Effector memory CD4-positive, alpha-beta T cell (primary cell): ENCODE results near the gene POLD1.
"Not testable (repeated sequence)": the region's sequence is repeated elsewhere in the genome, so short reads cannot be mapped to it uniquely, and the experiment has no call there.

ENCODE experiments used
- DNase-seq, 3 donors: peaks; one replicate each; pipeline ENCODE4 v3.0.0-alpha.2; 2020
- H3K27ac ChIP-seq: 2 replicates; pipeline ENCODE4 v1.7.0; 2013; ENCODE audit warnings: mild to moderate bottlenecking, low read length, moderate library complexity; ENCODE audit not compliant: insufficient read depth, poor library complexity, severe bottlenecking
- H3K27me3 ChIP-seq: replicated peaks from 2 replicates; pipeline ENCODE4 v1.7.0; 2013; ENCODE audit warnings: mild to moderate bottlenecking, low read length; ENCODE audit not compliant: insufficient read depth, control insufficient read depth, poor library complexity, severe bottlenecking
- H3K36me3 ChIP-seq: 2 replicates; pipeline ENCODE4 v1.7.0; 2013; ENCODE audit warnings: mild to moderate bottlenecking, low read length, moderate library complexity; ENCODE audit not compliant: control insufficient read depth, insufficient read depth
- H3K4me1 ChIP-seq: 2 replicates; pipeline ENCODE4 v1.7.0; 2013; ENCODE audit warnings: low read length, mild to moderate bottlenecking; ENCODE audit not compliant: control insufficient read depth, insufficient read depth, poor library complexity, severe bottlenecking
- H3K4me3 ChIP-seq: 2 replicates; pipeline ENCODE4 v1.7.0; 2013; ENCODE audit warnings: low read length, low read depth, mild to moderate bottlenecking; ENCODE audit not compliant: insufficient read depth, poor library complexity, severe bottlenecking
- H3K9me3 ChIP-seq: 2 replicates; pipeline ENCODE4 v1.7.0; 2013; ENCODE audit warnings: mild to moderate bottlenecking, low read length, moderate library complexity; ENCODE audit not compliant: control insufficient read depth

Gene POLD1

DNA sequence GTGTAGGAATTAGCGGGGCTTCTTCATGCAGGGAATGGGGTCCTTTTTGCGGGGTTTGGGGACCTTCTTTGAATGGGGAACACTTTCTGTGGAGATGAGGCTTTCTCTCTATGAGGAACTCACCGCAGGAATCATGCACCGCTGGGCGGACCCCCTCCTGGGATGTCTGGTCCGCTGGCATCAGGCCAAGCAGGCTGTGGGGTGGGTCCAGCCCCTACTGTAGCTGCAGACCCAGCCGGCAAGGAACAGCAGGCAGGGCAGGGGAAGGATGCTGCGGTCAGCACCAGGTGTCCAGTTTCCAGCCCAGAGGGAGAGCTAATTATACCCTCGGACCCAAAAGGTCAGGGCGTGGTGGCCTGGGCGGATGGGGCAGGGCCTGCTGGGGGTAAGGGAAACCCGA, 50.4 kb downstream of the POLD1 start:
- H3K9me3 ChIP-seq = no peaks in the 10 kb centered on the region
- no peaks in the 10 kb centered on the region for H3K36me3 ChIP-seq
- DNase-seq = no peak
- peaks cover 8% of the 10 kb centered on the region for H3K27me3 ChIP-seq
- peaks cover 13% of the 10 kb centered on the region for H3K4me1 ChIP-seq
- H3K4me3 ChIP-seq = no peak overlapping the region
- H3K27ac ChIP-seq = no peak overlapping the region

DNA sequence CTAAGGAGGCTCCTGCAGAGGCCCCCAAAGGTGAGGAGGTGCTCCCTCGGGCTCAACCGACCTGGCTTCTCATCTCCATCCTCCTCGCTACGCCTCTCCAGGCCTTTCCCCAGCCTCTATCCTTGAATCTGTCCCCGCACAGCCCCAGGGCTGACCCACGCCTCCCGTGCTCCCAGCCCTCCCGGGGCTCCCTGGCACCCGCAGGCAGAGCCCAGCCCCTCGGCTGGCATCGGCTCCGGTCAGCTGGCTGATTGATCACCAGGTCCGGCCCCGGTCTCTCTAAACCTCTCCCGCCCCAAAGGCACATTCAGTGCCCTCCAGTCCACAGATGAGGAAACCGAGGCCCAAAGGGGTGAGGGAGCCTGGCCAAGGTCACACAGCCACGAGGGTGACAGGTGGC, 51.1 kb downstream of the POLD1 start:
- no peaks in the 10 kb centered on the region for H3K9me3 ChIP-seq
- H3K27ac ChIP-seq = no peak overlapping the region
- H3K4me1 ChIP-seq = peaks cover 13% of the 10 kb centered on the region
- no peak overlapping the region for H3K4me3 ChIP-seq
- peaks cover 8% of the 10 kb centered on the region for H3K27me3 ChIP-seq
- DNase-seq = no peak
- no peaks in the 10 kb centered on the region for H3K36me3 ChIP-seq

DNA sequence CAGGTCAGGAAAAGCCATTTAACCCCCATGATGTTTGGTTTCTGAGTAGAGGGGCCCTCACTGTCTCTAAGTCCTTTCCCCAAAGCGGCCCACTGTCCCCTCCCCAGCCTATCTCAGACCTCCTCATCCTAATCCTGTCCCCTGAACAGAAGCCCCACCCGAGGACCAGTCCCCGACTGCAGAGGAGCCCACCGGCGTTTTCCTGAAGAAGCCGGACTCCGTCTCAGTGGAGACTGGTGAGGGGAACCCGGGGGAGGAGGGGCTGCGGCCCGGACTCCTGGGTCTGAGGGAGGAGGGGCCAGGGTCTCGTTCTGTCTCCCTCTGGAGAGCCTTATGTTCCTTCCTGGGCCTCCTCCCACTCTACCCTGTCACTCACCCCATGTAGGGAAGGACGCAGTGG, 51.5 kb downstream of the POLD1 start:
- H3K36me3 ChIP-seq = no peaks in the 10 kb centered on the region
- no peak overlapping the region for H3K27ac ChIP-seq
- H3K27me3 ChIP-seq = peaks cover 8% of the 10 kb centered on the region
- no peaks in the 10 kb centered on the region for H3K9me3 ChIP-seq
- no peak for DNase-seq
- no peak overlapping the region for H3K4me3 ChIP-seq
- H3K4me1 ChIP-seq = peaks cover 13% of the 10 kb centered on the region

DNA sequence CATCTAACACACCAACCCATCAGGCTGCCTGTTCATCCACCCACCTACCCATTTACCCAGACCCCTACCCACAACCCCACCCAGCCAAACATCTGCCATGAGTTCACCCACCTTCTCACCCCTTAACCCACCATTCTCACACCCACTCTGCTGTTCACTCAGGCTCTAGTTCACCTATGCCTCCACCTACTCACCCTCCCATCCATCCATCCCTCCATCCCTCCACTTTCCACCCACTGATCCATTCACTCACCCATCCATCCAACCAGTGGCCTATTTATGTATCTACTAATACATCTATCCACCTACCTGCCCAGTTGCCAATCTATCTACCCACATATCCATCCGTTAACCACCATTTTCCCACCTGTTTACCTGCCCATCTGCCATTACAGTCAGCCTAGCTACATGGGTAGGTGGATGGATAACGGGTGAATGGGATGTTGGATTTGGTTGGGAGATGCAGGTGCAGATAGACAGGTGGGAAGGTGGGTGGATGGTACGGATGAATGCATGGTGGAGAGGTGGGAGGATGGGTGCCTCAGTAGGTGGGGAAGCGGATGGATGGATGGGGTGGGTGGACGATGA, 53.8 kb downstream of the POLD1 start:
- Histone ChIP-seq H3K27ac (no peak overlapping the region), H3K27me3 (no peaks in the 10 kb centered on the region), H3K4me3 (no peak overlapping the region), H3K4me1 (no peaks in the 10 kb centered on the region), H3K36me3 (no peaks in the 10 kb centered on the region), H3K9me3 (no peaks in the 10 kb centered on the region)
- no peak for DNase-seq

DNA sequence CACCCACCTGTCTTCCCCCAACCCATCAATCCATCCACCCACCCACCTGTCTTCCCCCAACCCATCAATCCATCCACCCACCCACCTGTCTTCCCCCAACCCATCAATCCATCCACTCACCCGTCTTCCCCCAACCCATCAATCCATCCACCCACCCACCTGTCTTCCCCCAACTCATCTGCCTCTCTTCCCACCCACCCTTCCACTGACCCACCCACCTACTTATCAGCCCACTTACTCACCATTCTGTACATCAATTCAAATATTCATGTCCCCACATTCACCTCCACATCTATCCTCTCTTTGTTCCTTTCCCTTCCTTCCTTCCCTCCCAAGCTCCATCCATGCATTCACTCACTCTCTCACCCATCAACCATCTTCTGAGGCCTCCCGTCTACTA, 55.0 kb downstream of the POLD1 start:
- not testable (repeated sequence) for H3K27ac ChIP-seq, H3K9me3 ChIP-seq, H3K36me3 ChIP-seq, H3K4me1 ChIP-seq, H3K27me3 ChIP-seq, H3K4me3 ChIP-seq, DNase-seq

DNA sequence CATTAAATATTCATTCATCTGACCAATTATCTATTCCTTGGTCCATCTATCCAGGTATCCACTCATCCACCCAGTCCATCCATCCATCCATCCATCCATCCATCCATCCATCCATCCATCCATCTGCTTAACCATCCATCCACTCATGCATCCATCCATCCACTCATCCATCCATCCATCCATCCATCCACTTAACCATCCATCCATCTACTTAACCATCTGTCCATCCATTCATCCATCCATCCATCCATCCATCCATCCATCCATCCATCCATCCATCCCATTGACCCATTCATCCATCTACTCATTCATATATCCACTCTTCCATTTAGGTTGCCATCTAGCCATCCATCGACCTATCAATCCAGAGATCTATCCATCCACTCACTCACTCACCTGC, 59.9 kb downstream of the POLD1 start:
- Histone ChIP-seq H3K27ac (no peak overlapping the region), H3K36me3 (no peaks in the 10 kb centered on the region), H3K4me1 (no peaks in the 10 kb centered on the region), H3K4me3 (no peak overlapping the region), H3K27me3 (no peaks in the 10 kb centered on the region), H3K9me3 (no peaks in the 10 kb centered on the region)
- DNase-seq = no peak

DNA sequence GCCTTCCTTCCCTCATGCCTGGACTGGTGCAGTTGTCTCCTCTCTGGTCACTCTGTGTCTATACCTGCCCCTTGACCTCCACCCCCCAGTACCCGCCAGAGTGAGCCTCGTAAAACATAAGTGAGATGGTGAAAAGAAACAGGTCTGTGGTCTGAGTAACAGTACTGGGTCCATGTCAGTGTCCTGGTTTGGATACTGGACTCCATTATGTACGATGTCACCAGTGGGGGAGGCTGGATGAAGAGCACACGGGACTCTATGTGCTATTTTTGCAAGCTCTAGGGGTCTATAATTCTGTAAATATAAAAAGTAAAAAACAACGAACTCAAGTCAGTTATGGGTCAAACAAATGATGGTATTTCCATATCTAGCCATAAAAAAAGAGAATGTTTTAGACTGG, 62.9 kb downstream of the POLD1 start:
- H3K27me3 ChIP-seq = no peaks in the 10 kb centered on the region
- DNase-seq = no peak
- H3K9me3 ChIP-seq = no peaks in the 10 kb centered on the region
- no peaks in the 10 kb centered on the region for H3K4me1 ChIP-seq
- H3K36me3 ChIP-seq = no peaks in the 10 kb centered on the region
- no peak overlapping the region for H3K27ac ChIP-seq
- no peak overlapping the region for H3K4me3 ChIP-seq

DNA sequence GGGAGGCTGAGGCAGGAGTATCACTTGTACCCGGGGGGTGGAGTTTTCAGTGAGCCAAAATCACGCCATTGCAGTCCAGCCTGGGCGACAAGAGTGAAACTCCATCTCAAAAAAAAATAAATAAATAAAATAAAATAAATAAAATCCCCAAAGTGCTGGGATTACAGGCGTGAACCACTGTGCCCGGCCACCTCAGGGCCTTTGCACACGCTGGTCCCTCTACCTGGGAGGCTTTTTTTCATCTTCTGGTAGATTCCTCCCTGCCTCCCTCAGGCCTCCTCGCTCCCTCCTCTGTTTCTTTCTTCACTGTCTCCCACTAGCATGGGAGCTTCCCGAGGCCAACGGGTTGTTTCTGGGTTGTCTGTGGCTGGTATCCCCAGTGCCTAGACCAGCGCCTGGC, 63.6 kb downstream of the POLD1 start:
- Histone ChIP-seq H3K27me3 (no peaks in the 10 kb centered on the region), H3K9me3 (no peaks in the 10 kb centered on the region), H3K27ac (no peak overlapping the region), H3K4me3 (no peak overlapping the region), H3K36me3 (no peaks in the 10 kb centered on the region), H3K4me1 (no peaks in the 10 kb centered on the region)
- no peak for DNase-seq

DNA sequence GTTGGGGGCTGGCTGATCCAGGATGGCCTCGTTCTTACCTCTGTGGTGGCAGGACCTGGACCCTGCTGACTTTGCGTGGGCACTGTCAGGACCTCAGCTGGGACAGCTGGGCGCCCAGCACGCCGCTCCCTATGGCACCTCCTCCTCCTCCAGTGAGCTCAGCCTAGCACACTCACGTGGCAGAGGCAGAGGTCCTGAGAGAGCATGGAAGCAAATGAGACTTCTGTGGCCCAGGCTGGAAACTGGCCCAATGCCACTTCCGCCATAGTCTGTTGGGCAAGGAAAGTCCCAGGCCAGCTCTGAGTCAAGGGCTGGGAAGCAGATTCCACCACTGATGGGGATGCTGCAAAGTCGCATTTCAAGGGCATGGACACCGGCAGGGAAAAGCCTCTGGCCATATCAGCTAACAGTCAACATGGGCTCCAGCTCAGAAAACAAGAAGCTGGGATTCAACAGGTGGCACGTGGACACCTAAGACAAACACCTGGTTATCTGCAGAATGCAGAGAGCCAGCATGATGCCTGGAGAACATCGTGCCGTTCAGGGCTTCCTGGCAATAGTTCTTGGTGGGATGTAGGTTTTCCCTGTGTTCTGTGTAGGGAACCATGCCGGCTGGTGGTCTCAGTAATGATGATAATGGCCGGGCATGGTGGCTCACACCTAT, 65.2 kb downstream of the POLD1 start:
- H3K9me3 ChIP-seq = no peaks in the 10 kb centered on the region
- H3K36me3 ChIP-seq = no peaks in the 10 kb centered on the region
- no peaks in the 10 kb centered on the region for H3K4me1 ChIP-seq
- H3K27me3 ChIP-seq = no peaks in the 10 kb centered on the region
- DNase-seq = no peak
- no peak overlapping the region for H3K4me3 ChIP-seq
- no peak overlapping the region for H3K27ac ChIP-seq

DNA sequence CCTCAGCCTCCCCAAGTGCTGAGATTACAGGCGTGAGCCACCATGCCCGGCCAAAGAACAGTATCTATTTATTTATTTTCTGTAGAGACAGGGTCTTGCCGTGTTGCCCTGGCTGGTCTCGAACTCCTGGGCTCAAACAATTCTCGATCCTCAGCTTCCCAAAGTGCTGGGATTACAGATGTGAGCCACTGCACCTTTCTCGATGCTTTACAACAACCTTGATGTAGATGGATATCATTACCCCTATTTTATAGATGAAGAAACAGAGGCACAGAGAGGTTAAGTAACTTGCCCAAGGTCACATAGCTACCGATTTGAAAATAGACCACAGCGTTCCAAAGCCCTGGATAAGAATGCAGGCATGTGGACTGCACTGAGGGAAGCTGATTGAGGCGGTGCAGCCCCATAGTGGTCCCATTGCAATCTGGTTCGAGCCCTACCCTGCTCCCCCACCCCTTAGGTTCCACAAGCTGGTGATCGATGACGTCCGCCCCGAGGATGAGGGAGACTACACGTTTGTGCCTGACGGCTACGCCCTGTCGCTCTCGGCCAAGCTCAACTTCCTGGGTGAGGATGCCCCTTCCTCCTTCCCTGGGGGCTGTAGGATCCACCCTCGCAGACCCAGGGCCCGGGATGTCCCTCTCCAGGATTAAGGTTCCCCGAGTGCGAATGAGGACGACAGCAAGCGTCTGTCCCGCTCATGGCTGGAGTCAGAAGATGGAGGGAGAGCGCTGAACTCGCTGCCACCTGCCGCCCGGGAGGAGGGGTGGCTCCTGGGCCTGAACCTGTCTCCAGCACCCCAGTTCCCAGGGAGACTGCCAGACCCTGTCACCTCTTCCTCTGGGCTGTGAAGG, 66.4 kb downstream of the POLD1 start:
- no peak overlapping the region for H3K4me3 ChIP-seq
- no peaks in the 10 kb centered on the region for H3K9me3 ChIP-seq
- no peaks in the 10 kb centered on the region for H3K36me3 ChIP-seq
- H3K27ac ChIP-seq = no peak overlapping the region
- H3K27me3 ChIP-seq = no peaks in the 10 kb centered on the region
- DNase-seq = no peak
- H3K4me1 ChIP-seq = no peaks in the 10 kb centered on the region
